ENCODE results near the gene VPS50. TPM values are rescaled to one million over a fixed set of nuclear protein-coding genes. Genes with fewer than 3 reads are reported as not detected.
"Not testable (repeated sequence)": the region's sequence is repeated elsewhere in the genome, so short reads cannot be mapped to it uniquely, and the experiment has no call there.

The VPS50 gene
- total RNA-seq, 4 donors from 2014 or later = 17.1 to 43.7 (median 26.9) TPM

DNA sequence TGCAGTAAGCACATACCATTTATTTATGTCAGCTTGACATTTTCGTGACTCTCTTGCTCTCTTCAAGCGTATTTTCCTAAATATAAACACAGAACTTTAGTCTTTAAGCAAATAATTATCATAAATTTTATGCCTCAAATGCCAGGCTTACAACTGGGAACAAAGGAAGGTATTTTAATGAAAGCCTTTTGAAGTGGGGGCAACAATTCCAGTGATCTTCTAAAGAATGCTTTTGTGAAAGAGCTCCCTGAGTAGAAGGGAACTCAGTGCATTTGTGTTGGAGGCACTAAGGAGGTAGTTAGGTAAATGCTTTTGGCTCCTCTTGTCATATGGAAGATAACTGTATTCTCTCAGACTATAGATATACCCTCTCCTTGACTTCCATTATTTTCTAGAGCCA, 104.9 kb downstream of the VPS50 start:
- no peaks in the 10 kb centered on the region for H3K4me1 ChIP-seq
- no peak for TF ChIP-seq POLR2AphosphoS5 (IDR thresholded peaks at IDR 0.05)
- no peak for TF ChIP-seq EP300 (IDR thresholded peaks at IDR 0.05; ENCODE audit: low read depth)
- TF ChIP-seq, protein P1, sequence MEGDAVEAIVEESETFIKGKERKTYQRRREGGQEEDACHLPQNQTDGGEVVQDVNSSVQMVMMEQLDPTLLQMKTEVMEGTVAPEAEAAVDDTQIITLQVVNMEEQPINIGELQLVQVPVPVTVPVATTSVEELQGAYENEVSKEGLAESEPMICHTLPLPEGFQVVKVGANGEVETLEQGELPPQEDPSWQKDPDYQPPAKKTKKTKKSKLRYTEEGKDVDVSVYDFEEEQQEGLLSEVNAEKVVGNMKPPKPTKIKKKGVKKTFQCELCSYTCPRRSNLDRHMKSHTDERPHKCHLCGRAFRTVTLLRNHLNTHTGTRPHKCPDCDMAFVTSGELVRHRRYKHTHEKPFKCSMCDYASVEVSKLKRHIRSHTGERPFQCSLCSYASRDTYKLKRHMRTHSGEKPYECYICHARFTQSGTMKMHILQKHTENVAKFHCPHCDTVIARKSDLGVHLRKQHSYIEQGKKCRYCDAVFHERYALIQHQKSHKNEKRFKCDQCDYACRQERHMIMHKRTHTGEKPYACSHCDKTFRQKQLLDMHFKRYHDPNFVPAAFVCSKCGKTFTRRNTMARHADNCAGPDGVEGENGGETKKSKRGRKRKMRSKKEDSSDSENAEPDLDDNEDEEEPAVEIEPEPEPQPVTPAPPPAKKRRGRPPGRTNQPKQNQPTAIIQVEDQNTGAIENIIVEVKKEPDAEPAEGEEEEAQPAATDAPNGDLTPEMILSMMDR (IDR thresholded peaks at IDR 0.05) = no peak
- TF ChIP-seq POLR2A (IDR thresholded peaks at IDR 0.05) = no peak
- peaks cover 0 to 15% (median 7%) of the 10 kb centered on the region in 4 donors for H3K36me3 ChIP-seq
- H3K9me3 ChIP-seq = no peaks in the 10 kb centered on the region
- H3K4me3 ChIP-seq = no peak overlapping the region
- no peaks in the 10 kb centered on the region for H3K27me3 ChIP-seq
- H3K27ac ChIP-seq = no peak overlapping the region
- WGBS, 2 donors (ENCODE audit: low coverage in 1 of 2) = 58 to 89% methylated on average over 2 of the region's 2 CpGs
- in situ Hi-C loops (cut with MboI; ENCODE audit: low pct_ligation_motif_present in 1 of 4, low pct_unique_long_range_greater_than_20kb in 1 of 4, low sequenced_read_pairs in 3 of 4) = no loop called here
- no peak for DNase-seq
- intact Hi-C loops (cut with DNase I; ENCODE audit: low total_unique reads) = no loop called here

DNA sequence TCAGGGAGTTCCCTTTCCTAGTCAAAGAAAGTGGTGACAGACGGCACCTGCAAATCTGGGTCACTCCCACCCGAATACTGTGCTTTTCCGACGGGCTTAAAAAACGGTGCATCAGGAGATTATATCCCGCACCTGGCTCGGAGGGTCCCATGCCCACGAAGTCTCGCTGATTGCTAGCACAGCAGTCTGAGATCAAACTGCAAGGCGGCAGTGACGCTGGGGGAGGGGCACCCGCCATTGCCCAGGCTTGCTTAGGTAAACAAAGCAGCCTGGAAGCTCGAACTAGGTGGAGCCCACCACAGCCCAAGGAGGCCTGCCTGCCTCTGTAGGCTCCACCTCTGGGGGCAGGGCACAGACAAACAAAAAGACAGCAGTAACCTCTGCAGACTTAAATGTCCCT, 110.0 kb downstream of the VPS50 start:
- H3K27me3 ChIP-seq; DNase-seq; in situ Hi-C loops (cut with MboI; ENCODE audit: low pct_ligation_motif_present in 1 of 4, low pct_unique_long_range_greater_than_20kb in 1 of 4, low sequenced_read_pairs in 3 of 4); H3K4me3 ChIP-seq; H3K27ac ChIP-seq; intact Hi-C loops (cut with DNase I; ENCODE audit: low total_unique reads); H3K4me1 ChIP-seq; H3K9me3 ChIP-seq: not testable (repeated sequence)
- peaks cover 0 to 17% (median 8%) of the 10 kb centered on the region in 4 donors for H3K36me3 ChIP-seq
- 79 to 96% methylated on average over 7 to 13 of the region's 13 CpGs for WGBS, 2 donors (ENCODE audit: low coverage in 1 of 2)

DNA sequence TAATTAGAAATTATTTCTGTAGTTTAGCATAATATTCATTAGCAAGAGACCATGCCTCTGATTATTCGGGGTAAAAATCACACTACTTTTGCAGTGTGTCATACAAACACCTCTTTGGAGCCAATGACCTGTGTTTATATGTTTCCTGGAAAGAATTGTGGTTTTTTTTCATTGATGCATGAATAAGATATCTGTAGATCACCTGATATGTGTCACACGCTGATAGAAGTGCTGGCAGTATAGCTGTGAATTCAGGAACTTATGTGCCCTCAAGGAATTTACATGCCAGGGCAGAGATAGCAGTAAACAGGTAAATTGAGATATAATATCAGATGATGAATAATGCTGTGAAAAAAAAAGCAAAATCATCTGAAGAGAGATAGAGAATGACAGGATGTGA, 118.2 kb downstream of the VPS50 start:
- Histone ChIP-seq H3K9me3 (no peaks in the 10 kb centered on the region), H3K36me3 (peaks cover 0 to 7% (median 0%) of the 10 kb centered on the region in 4 donors), H3K4me1 (no peaks in the 10 kb centered on the region), H3K27me3 (no peaks in the 10 kb centered on the region), H3K4me3 (no peak overlapping the region), H3K27ac (no peak overlapping the region)
- intact Hi-C loops (cut with DNase I; ENCODE audit: low total_unique reads) (no loop called here), in situ Hi-C loops (cut with MboI; ENCODE audit: low pct_ligation_motif_present in 1 of 4, low pct_unique_long_range_greater_than_20kb in 1 of 4, low sequenced_read_pairs in 3 of 4) (no loop called here)
- no peak for DNase-seq
- WGBS, 2 donors (ENCODE audit: low coverage in 1 of 2) = 81 to 94% methylated on average over 2 of the region's 2 CpGs
- TF ChIP-seq, protein P1 (IDR thresholded peaks at IDR 0.05) = no peak
- no peak for TF ChIP-seq EP300 (IDR thresholded peaks at IDR 0.05; ENCODE audit: low read depth)
- TF ChIP-seq POLR2A (IDR thresholded peaks at IDR 0.05) = no peak
- TF ChIP-seq POLR2AphosphoS5 (IDR thresholded peaks at IDR 0.05) = no peak

DNA sequence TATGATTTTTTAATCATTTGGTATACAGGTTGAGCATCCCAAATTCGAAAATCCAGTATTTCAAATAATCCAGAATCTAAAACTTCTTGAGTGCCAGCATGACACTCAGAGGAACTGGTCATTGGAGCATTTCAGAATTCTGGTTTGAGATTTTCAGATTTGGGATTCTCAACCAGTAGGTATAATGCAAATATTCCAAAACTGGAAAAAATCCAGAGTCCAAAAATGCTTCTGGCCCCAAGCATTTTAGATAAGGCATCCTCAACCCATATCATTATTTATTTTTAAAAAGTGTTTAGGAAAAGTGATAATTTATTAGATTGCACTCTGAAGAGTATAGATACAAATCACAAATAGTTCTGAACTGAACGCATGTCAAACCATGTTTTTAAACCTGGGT, 120.7 kb downstream of the VPS50 start:
- Histone ChIP-seq H3K27me3 (no peaks in the 10 kb centered on the region), H3K36me3 (peaks cover 0 to 11% (median 0%) of the 10 kb centered on the region in 4 donors), H3K4me3 (no peak overlapping the region), H3K4me1 (no peaks in the 10 kb centered on the region), H3K9me3 (no peaks in the 10 kb centered on the region), H3K27ac (no peak overlapping the region)
- in situ Hi-C loops (cut with MboI; ENCODE audit: low pct_ligation_motif_present in 1 of 4, low pct_unique_long_range_greater_than_20kb in 1 of 4, low sequenced_read_pairs in 3 of 4) (no loop called here), intact Hi-C loops (cut with DNase I; ENCODE audit: low total_unique reads) (no loop called here)
- TF ChIP-seq, protein P1 (IDR thresholded peaks at IDR 0.05) = no peak
- TF ChIP-seq EP300 (IDR thresholded peaks at IDR 0.05; ENCODE audit: low read depth) (no peak), POLR2AphosphoS5 (IDR thresholded peaks at IDR 0.05) (no peak), POLR2A (IDR thresholded peaks at IDR 0.05) (no peak)
- no peak for DNase-seq
- 95 to 96% methylated on average over 2 of the region's 2 CpGs for WGBS, 2 donors (ENCODE audit: low coverage in 1 of 2)

DNA sequence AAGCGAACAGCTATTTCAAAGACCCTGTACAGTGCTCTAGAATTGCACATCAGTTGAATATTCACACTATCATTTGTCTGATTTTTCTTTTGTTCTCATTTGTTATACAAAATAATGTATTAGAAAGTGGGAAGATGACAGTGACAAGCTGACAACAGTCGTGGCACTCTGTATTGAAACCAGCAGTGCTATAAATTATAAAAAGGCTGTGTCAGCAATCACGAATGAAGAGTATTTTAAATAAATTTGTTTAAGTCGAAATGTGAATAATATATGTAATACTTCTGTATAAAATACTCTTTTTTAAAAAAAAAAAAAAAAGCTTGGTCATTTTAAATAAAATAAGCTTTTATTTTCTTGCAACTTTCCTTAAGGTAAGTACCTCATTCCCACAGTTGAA, 122.6 kb downstream of the VPS50 start:
- peaks cover 0 to 21% (median 0%) of the 10 kb centered on the region in 4 donors for H3K36me3 ChIP-seq
- no peak overlapping the region for H3K4me3 ChIP-seq
- in situ Hi-C loops (cut with MboI; ENCODE audit: low pct_ligation_motif_present in 1 of 4, low pct_unique_long_range_greater_than_20kb in 1 of 4, low sequenced_read_pairs in 3 of 4) (no loop called here), intact Hi-C loops (cut with DNase I; ENCODE audit: low total_unique reads) (no loop called here)
- 89 to 92% methylated on average over 4 of the region's 4 CpGs for WGBS, 2 donors (ENCODE audit: low coverage in 1 of 2)
- DNase-seq = no peak
- no peak overlapping the region for H3K27ac ChIP-seq
- H3K27me3 ChIP-seq = no peaks in the 10 kb centered on the region
- H3K9me3 ChIP-seq = no peaks in the 10 kb centered on the region
- TF ChIP-seq, protein P1 (IDR thresholded peaks at IDR 0.05) = no peak
- TF ChIP-seq EP300 (IDR thresholded peaks at IDR 0.05; ENCODE audit: low read depth) (no peak), POLR2A (IDR thresholded peaks at IDR 0.05) (no peak), POLR2AphosphoS5 (IDR thresholded peaks at IDR 0.05) (no peak)
- H3K4me1 ChIP-seq = no peaks in the 10 kb centered on the region

Data from transverse colon (tissue), 4 donors.